Fibroblast of skin of right biceps (primary cell): Measurements from ENCODE around the gene UVSSA.
"Not testable (repeated sequence)": the region's sequence is repeated elsewhere in the genome, so short reads cannot be mapped to it uniquely, and the experiment has no call there.

Source experiments
- DNase-seq: peaks from one replicate; pipeline ENCODE4 v3.0.0-alpha.2; 2013

Gene UVSSA

GRCh38 chr4:1411436-1412375, 64.7 kb downstream of the UVSSA start:
- DNase-seq = no peak

GRCh38 chr4:1412376-1413203, 65.6 kb downstream of the UVSSA start:
- no peak for DNase-seq

GRCh38 chr4:1413204-1413663, 66.2 kb downstream of the UVSSA start:
- no peak for DNase-seq

- DNase-seq = no peak
Measured at GRCh38 chr4:1413687-1414479, 66.9 kb downstream of the UVSSA start.

- DNase-seq = no peak
Measured at GRCh38 chr4:1414831-1415680, 68.0 kb downstream of the UVSSA start.

- no peak for DNase-seq
Measured at GRCh38 chr4:1415681-1415981, 68.6 kb downstream of the UVSSA start.

- DNase-seq = no peak
Measured at GRCh38 chr4:1416051-1416947, 69.3 kb downstream of the UVSSA start.

- no peak for DNase-seq
Measured at GRCh38 chr4:1416948-1417260, 69.9 kb downstream of the UVSSA start.

- DNase-seq = no peak
Measured at GRCh38 chr4:1417522-1418390, 70.7 kb downstream of the UVSSA start.

GRCh38 chr4:1418494-1419285, 71.7 kb downstream of the UVSSA start:
- no peak for DNase-seq

- no peak for DNase-seq
Measured at GRCh38 chr4:1419708-1420107, 72.7 kb downstream of the UVSSA start.

GRCh38 chr4:1421657-1422056, 74.6 kb downstream of the UVSSA start:
- DNase-seq = no peak

- no peak for DNase-seq
Measured at GRCh38 chr4:1427010-1427409, 80.0 kb downstream of the UVSSA start.

- DNase-seq = not testable (repeated sequence)
Measured at GRCh38 chr4:1443688-1444172, 96.7 kb downstream of the UVSSA start.
